B cell (primary cell): ENCODE results near the gene HAO2. TPM values are rescaled to one million over a fixed set of nuclear protein-coding genes. Genes with fewer than 3 reads are reported as not detected.

Experiments used
- ATAC-seq: fragments of 200-7000 bp; cut with Tn5 transposase; one replicate; pipeline ENCODE4 v1.10.0; 2021; ENCODE audit warnings: low read depth, mild to moderate bottlenecking, moderate number of reproducible peaks, moderate library complexity
- CTCF ChIA-PET: fragments of 350-600 bp; sonication (Branson Sonifier 250); formaldehyde crosslinking; loops from one replicate; lab custom pipeline; 2021; ENCODE audit warnings: antibody characterized with exemption, inconsistent platforms; lab: Charles Lee
- POLR2A ChIA-PET: fragments of 350-600 bp; sonication (Branson Sonifier 250); formaldehyde crosslinking; loops from one replicate; lab custom pipeline; 2021; ENCODE audit warnings: antibody characterized with exemption; lab: Charles Lee
- DNase-seq: peaks from one replicate; pipeline ENCODE4 v3.0.0; 2013
- H2AFZ ChIP-seq: 2 replicates; pipeline ENCODE4 v1.6.1; 2012; ENCODE audit warnings: mild to moderate bottlenecking, low read depth, low read length; ENCODE audit not compliant: insufficient read depth, poor library complexity, severe bottlenecking
- H3K27ac ChIP-seq, 2 donors: 1 replicate in 1 of 2; 2 replicates in 1 of 2; pipeline ENCODE4 v1.5.1; 2012 to 2013; ENCODE audit warnings: low read length in 2 of 2, mild to moderate bottlenecking in 2 of 2, moderate library complexity in 1 of 2
- H3K27me3 ChIP-seq, 4 experiments: fragments of 200-600 bp in 1 of 4; sonication (generic) in 1 of 4; replicated peaks in 1 of 4; 1 replicate in 2 of 4; 2 replicates in 2 of 4; pipeline versions ENCODE4 v1.6.1 to v1.7.0; 2013 to 2016; ENCODE audit warnings: low read length in 3 of 4, mild to moderate bottlenecking in 2 of 4, mixed read lengths in 1 of 4, moderate library complexity in 1 of 4; ENCODE audit not compliant: insufficient read depth in 4 of 4, control insufficient read depth in 3 of 4; ENCODE audit errors: control extremely low read depth in 1 of 4
- H3K36me3 ChIP-seq, 2 experiments: replicated peaks in 1 of 2; 1 replicate in 1 of 2; 2 replicates in 1 of 2; pipeline versions ENCODE4 v1.6.1 to v1.7.1; 2013; ENCODE audit warnings: low read length in 1 of 2; ENCODE audit not compliant: insufficient read depth in 2 of 2, control insufficient read depth in 1 of 2; ENCODE audit errors: control extremely low read depth in 1 of 2, extremely low read depth in 1 of 2
- H3K4me1 ChIP-seq, 2 donors: fragments of 200-600 bp in 1 of 2; sonication (generic) in 1 of 2; 1 replicate in 1 of 2; 2 replicates in 1 of 2; pipeline versions ENCODE4 v1.5.1 to v1.6.1; 2013 to 2017; ENCODE audit warnings: low read length in 2 of 2; ENCODE audit not compliant: control insufficient read depth in 2 of 2, insufficient read depth in 2 of 2
- H3K4me2 ChIP-seq: replicated peaks from 2 replicates; pipeline ENCODE3; 2012; ENCODE audit warnings: mild to moderate bottlenecking, low read depth, low read length; ENCODE audit not compliant: poor library complexity, severe bottlenecking
- H3K4me3 ChIP-seq, 5 experiments: fragments of 200-600 bp in 1 of 5; sonication (generic) in 1 of 5; 1 replicate in 3 of 5; 2 replicates in 2 of 5; pipeline versions ENCODE4 v1.5.1 to v1.7.0; 2011 to 2016; ENCODE audit warnings: low read length in 4 of 5, mild to moderate bottlenecking in 4 of 5, low read depth in 2 of 5, control low read depth in 1 of 5, moderate library complexity in 1 of 5; ENCODE audit not compliant: insufficient read depth in 1 of 5; ENCODE audit errors: control extremely low read depth in 1 of 5, extremely low read depth in 1 of 5
- H3K79me2 ChIP-seq: fragments of 200-600 bp; sonication (generic); one replicate; pipeline ENCODE4 v1.6.0; 2016; ENCODE audit warnings: low read length; ENCODE audit not compliant: control insufficient read depth, insufficient read depth
- H3K9ac ChIP-seq: fragments of 200-600 bp; sonication (generic); 2 replicates; pipeline ENCODE4 v1.6.1; 2017; ENCODE audit warnings: mild to moderate bottlenecking, low read length, moderate library complexity
- H3K9me3 ChIP-seq, 3 donors: one replicate each; pipeline versions ENCODE4 v1.6.1 to v1.7.1; 2013; ENCODE audit warnings: low read length in 2 of 3; ENCODE audit not compliant: control insufficient read depth in 2 of 3, insufficient read depth in 1 of 3; ENCODE audit errors: control extremely low read depth in 1 of 3
- H4K20me1 ChIP-seq: 2 replicates; pipeline ENCODE4 v1.6.0; 2012; ENCODE audit warnings: mild to moderate bottlenecking, low read length; ENCODE audit not compliant: insufficient read depth, control insufficient read depth, poor library complexity, severe bottlenecking
- H3K27ac Mint-ChIP-seq: one replicate; pipeline ENCODE4 v1.8.0; 2021; ENCODE audit warnings: mixed read lengths
- H3K27me3 Mint-ChIP-seq: one replicate; pipeline ENCODE4 v1.8.0; 2021; ENCODE audit warnings: mixed read lengths
- H3K4me1 Mint-ChIP-seq: one replicate; pipeline ENCODE4 v1.8.0; 2021; ENCODE audit warnings: mixed read lengths
- H3K4me3 Mint-ChIP-seq: one replicate; pipeline ENCODE4 v1.8.0; 2021; ENCODE audit warnings: mixed read lengths
- H3K9me3 Mint-ChIP-seq: one replicate; pipeline ENCODE4 v1.8.0; 2022; ENCODE audit warnings: mixed read lengths; ENCODE audit not compliant: insufficient read depth
- CTCF ChIP-seq: fragments of 200-600 bp; IDR thresholded peaks from one replicate; pipeline ENCODE4 v1.8.0; 2022; ENCODE audit warnings: antibody characterized with exemption, mild to moderate bottlenecking
- EZH2 ChIP-seq: IDR thresholded peaks from 2 replicates; pipeline ENCODE4 v1.6.1; 2012; ENCODE audit warnings: borderline replicate concordance, low read depth, mild to moderate bottlenecking, moderate library complexity, low read length; ENCODE audit not compliant: insufficient read depth, poor library complexity, severe bottlenecking
- WGBS: methylation state at CpG from one replicate; pipeline ENCODE4 v1.1.5; 2013; ENCODE audit warnings: missing lambda C conversion rate; ENCODE audit not compliant: insufficient coverage; 5-methylcytosine and 5-hydroxymethylcytosine counted together
- intact Hi-C: fragments of 100-400 bp; cut with micrococcal nuclease; formaldehyde crosslinking; loops from one replicate; pipeline ENCODE4 v1.10.0; 2022
- polyA plus RNA-seq: library from polyadenylated mRNA; depleted of rRNA; stranded (reverse); fragments of >200 nt; gene quantifications from 2 replicates; pipeline ENCODE4 v1.2.3, GENCODE V29; 2012
- total RNA-seq, 2 donors: library from RNA; stranded (reverse); fragments of 120-200 nt in 1 of 2; gene quantifications; 1 replicate in 1 of 2; 2 replicates in 1 of 2; pipeline versions ENCODE4 v1.2.3 to v1.2.4, GENCODE V29; 2013 to 2022

The HAO2 gene
- total and polyA plus RNA-seq, 2 donors (not counting 1 experiment from before 2014, with no cell fraction given) = not detected

- CTCF ChIA-PET = no interaction called here
- intact Hi-C loops = no loop called here
- TF ChIP-seq CTCF = no peak
- no peak for TF ChIP-seq EZH2
- H3K9ac ChIP-seq = no peak overlapping the region
- H3K4me3 ChIP-seq = no peak overlapping the region
- ATAC-seq (no peak), DNase-seq (no peak)
- H3K27me3 ChIP-seq = peaks cover 0 to 2% (median 0%) of the 10 kb centered on the region in 4 experiments
- H3K27ac ChIP-seq = no peak overlapping the region
- no peaks in the 10 kb centered on the region for H3K9me3 Mint-ChIP-seq
- no peaks in the 10 kb centered on the region for H3K79me2 ChIP-seq
- no peak overlapping the region for H3K27ac Mint-ChIP-seq
- H3K4me1 ChIP-seq = no peaks in the 10 kb centered on the region
- no peaks in the 10 kb centered on the region for H3K9me3 ChIP-seq
- H4K20me1 ChIP-seq = no peaks in the 10 kb centered on the region
- no peak overlapping the region for H3K4me3 Mint-ChIP-seq
- H3K36me3 ChIP-seq = no peaks in the 10 kb centered on the region
- POLR2A ChIA-PET = no interaction called here
- H3K4me2 ChIP-seq = no peak overlapping the region
- no CpG with 5 or more reads among the region's 1 CpG for WGBS
- peaks cover 24% of the 10 kb centered on the region for H3K27me3 Mint-ChIP-seq
- no peak overlapping the region for H2AFZ ChIP-seq
- no peaks in the 10 kb centered on the region for H3K4me1 Mint-ChIP-seq
These were observed 7.4 kb upstream of the HAO2 start for GRCh38 chr1:119361205-119361604.

- H3K4me1 Mint-ChIP-seq = no peaks in the 10 kb centered on the region
- no peaks in the 10 kb centered on the region for H3K4me1 ChIP-seq
- no peaks in the 10 kb centered on the region for H3K79me2 ChIP-seq
- ChIA-PET POLR2A (no interaction called here), CTCF (no interaction called here)
- ATAC-seq = no peak
- intact Hi-C loops = no loop called here
- H3K9me3 Mint-ChIP-seq = no peaks in the 10 kb centered on the region
- no peak for DNase-seq
- 64% methylated on average over 2 of the region's 4 CpGs for WGBS
- no peak overlapping the region for H3K27ac Mint-ChIP-seq
- no peaks in the 10 kb centered on the region for H4K20me1 ChIP-seq
- H3K9ac ChIP-seq = no peak overlapping the region
- H3K27me3 ChIP-seq = no peaks in the 10 kb centered on the region
- H3K4me2 ChIP-seq = no peak overlapping the region
- TF ChIP-seq CTCF = no peak
- no peak for TF ChIP-seq EZH2
- H3K27me3 Mint-ChIP-seq = peaks cover 23% of the 10 kb centered on the region
- H3K27ac ChIP-seq = no peak overlapping the region
- H2AFZ ChIP-seq = no peak overlapping the region
- H3K9me3 ChIP-seq = no peaks in the 10 kb centered on the region
- no peak overlapping the region for H3K4me3 ChIP-seq
- no peaks in the 10 kb centered on the region for H3K36me3 ChIP-seq
- no peak overlapping the region for H3K4me3 Mint-ChIP-seq
These were observed 6.8 kb upstream of the HAO2 start for GRCh38 chr1:119361620-119362344.
